Measurements from ENCODE around the gene DIP2C.
"Not testable (repeated sequence)": the region's sequence is repeated elsewhere in the genome, so short reads cannot be mapped to it uniquely, and the experiment has no call there.

Gene DIP2C

DNA sequence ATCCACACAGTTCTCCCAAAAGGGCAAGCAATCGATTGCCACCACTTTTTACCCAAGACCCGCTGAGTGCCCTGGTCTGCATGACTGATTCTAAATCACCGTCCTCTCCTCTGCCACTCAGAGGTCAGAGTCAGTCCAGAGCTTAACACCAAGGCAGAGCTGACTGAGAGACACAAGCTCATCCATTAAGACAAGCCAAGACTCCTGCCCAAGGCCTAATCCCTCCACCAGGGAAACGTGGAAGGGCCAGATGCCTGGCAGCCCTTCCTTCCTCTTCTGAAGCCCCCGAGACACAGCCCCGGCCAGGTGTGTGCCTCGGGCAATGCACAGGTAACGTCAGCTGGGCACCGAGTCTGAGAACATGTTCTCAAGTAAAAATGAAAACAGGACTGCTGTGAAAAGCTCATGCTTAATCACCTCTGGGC lies 51.7 kb downstream of the DIP2C start:
- no peak for DNase-seq

- no peak for DNase-seq
These were observed 52.2 kb downstream of the DIP2C start for GRCh38 chr10:637221-637620.

GRCh38 chr10:636769-637168 lies 52.7 kb downstream of the DIP2C start:
- no peak for DNase-seq

- no peak for DNase-seq
These were observed 53.3 kb downstream of the DIP2C start for GRCh38 chr10:636016-636730.

GRCh38 chr10:635088-635861 lies 54.2 kb downstream of the DIP2C start:
- DNase-seq: no peak

- DNase-seq: no peak
These were observed 55.2 kb downstream of the DIP2C start for GRCh38 chr10:634256-634655.

- DNase-seq: no peak
These were observed 55.9 kb downstream of the DIP2C start for GRCh38 chr10:633279-634245.

GRCh38 chr10:632807-633177 lies 56.7 kb downstream of the DIP2C start:
- not testable (repeated sequence) for DNase-seq

DNA sequence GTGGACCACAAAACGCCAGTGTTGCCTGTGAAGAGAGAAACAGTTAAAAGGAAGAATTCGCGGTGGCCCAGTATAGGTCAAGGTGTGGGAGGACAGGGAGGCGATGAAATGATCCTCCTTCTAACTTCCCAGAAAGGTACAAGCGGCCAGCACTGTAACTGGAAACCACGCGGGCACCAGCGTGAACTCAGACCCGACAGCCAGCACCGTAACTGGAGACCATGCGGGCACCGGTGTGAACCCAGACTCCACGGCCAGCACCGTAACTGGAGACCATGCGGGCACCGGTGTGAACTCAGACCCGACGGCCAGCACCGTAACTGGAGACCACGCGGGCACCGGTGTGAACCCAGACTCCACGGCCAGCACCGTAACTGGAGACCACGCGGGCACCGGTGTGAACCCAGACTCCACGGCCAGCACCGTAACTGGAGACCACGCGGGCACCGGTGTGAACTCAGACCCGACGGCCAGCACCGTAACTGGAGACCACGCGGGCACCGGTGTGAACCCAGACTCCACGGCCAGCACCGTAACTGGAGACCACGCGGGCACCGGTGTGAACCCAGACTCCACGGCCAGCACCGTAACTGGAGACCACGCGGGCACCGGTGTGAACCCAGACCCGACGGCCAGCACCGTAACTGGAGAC lies 57.2 kb downstream of the DIP2C start:
- not testable (repeated sequence) for DNase-seq

GRCh38 chr10:631266-631665 lies 58.2 kb downstream of the DIP2C start:
- DNase-seq: no peak

- DNase-seq: no peak
These were observed 58.8 kb downstream of the DIP2C start for GRCh38 chr10:630581-631073.

GRCh38 chr10:629186-629998 lies 60.1 kb downstream of the DIP2C start:
- no peak for DNase-seq

GRCh38 chr10:628386-629045 lies 61.0 kb downstream of the DIP2C start:
- peak; percentile 51 for DNase-seq

GRCh38 chr10:627032-627992 lies 62.2 kb downstream of the DIP2C start:
- no peak for DNase-seq

DNA sequence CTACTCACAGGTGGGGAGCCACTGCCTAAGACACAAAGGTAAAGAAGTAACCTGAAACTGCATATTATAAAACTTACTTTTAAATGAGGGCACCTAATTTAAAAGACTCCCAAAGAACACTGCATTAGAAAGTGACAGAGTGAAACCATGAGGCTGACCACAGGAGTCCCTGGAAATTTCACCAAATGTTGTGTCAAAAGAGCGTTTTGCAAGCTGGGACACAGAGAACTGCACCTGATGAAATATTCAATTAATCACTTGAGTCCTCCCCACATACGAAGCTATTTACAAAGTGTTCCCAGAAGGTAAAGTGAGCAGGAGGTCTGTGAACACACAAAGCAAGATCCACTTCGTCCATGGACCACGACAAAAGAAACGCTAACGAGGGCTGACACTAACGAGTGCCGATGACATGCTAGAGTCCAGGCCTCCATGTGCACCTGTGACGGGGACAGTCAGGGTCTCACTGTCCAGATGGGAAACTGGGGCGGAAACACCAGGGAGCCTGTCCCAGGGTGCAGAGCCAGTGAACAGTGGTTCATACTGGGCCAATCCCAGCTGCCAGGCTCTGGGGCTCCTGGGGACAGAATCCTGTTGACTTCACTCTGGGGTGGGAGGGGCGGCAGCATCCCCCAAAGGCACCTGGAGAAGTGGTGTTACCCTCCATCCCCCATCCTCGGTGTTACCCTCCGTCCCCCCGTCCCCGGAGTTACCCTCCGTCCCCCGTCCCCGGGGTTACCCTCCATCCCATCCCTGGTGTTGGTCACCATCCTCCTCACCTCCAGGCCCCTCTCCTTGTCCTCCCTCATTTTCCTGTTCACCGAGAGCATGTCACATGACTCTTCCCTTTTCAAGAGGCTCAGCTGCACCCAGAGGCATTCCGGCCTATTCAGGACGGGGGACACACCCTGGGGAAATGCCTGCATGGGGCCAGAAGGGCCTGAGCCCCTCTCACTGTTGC lies 63.4 kb downstream of the DIP2C start:
- no peak for DNase-seq

- DNase-seq: no peak
These were observed 64.2 kb downstream of the DIP2C start for GRCh38 chr10:625333-625696.

GRCh38 chr10:624605-625332 lies 64.7 kb downstream of the DIP2C start:
- peak; percentile 56 for DNase-seq

- no peak for DNase-seq
These were observed 65.2 kb downstream of the DIP2C start for GRCh38 chr10:624312-624604.
